A673 (cell line): ENCODE results near the gene GPD1L.

Source experiments
- CTCF ChIP-seq: fragments of 300-800, 200-600 bp; sonication (generic); conservative IDR thresholded peaks from 2 replicates; pipeline ENCODE4 v1.5.1; 2017; ENCODE audit warnings: low read depth, mild to moderate bottlenecking, antibody characterized with exemption, low read length, moderate library complexity, mixed read lengths
- EZH2 ChIP-seq: fragments of 200-600 bp; sonication (generic); IDR thresholded peaks from 2 replicates; pipeline ENCODE4 v1.6.1; 2017; ENCODE audit warnings: borderline replicate concordance, low read depth, mild to moderate bottlenecking, mixed read lengths, antibody characterized with exemption, low read length; ENCODE audit not compliant: poor library complexity, severe bottlenecking

GRCh38 chr3:32200992-32201758 lies 94.8 kb downstream of the GPD1L start:
- no peak for TF ChIP-seq CTCF
- no peak for TF ChIP-seq EZH2
